ENCODE measurements around the gene ARPIN. TPM values are rescaled to one million over a fixed set of nuclear protein-coding genes. Genes with fewer than 3 reads are reported as not detected.
A peak's percentile ranks its signal among the peaks of the same experiment; 100 is the strongest.
"Not testable (repeated sequence)": the region's sequence is repeated elsewhere in the genome, so short reads cannot be mapped to it uniquely, and the experiment has no call there.

The ARPIN gene
- total and polyA plus RNA-seq, 2 experiments from 2014 or later = 10.5 to 26.6 TPM

DNA sequence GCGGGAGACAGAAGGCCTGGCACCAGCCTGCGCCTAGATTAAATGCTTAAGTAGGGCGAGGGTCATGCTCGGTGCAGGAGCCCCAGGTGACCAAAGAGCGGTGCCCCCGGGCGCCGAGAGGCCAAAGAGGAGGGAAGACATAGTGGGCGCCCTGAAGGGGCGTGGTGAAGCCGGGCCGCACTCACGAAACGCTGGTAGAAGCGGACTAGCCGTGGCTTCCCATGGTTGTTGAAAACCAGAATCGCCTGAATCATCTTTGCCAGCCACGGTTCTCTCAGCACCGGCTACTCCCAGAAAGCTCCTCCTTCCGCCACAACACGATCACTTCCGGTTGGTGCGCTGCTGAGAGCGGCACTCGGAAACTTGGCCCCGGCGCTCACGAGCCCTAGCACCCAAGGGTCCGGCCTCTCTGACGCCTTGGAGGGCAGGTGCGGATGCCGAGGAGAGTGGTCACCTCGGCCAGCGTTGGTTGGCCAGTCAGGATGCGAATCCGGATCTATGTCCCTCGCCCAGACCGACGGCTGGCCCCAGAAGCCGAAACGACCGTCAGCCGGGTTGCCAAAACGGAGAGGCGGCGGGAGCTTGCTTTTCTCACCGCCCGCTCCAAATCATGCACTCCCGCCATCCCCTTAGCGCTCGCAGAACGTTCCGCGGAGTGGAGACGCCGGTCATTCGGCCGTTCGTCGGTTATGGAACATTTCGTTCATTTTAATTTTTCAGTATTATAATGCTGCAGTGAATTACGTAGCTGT is 18.9 kb downstream of the ARPIN start, which contains the start of gene AP3S2:
AP3S2 (minus strand) TSS at position 299 of the 752 bp plus-strand sequence; CDS start at position 254, 45 bp downstream.
- no peaks in the 10 kb centered on the region for H3K27me3 ChIP-seq
- no peak for TF ChIP-seq CTCF (IDR thresholded peaks at IDR 0.05; ENCODE audit: low read depth, low read length)
- peaks cover 4% of the 10 kb centered on the region for H3K4me1 ChIP-seq (ENCODE audit: low read depth)
- H3K36me3 ChIP-seq = peaks cover 1% of the 10 kb centered on the region
- peak; percentile 92 to 97 for DNase-seq (ENCODE audit: low read depth in 1 of 2, low spot score in 1 of 2)
- no peaks in the 10 kb centered on the region for H3K9me3 ChIP-seq (ENCODE audit: low read depth)
- H3K4me3 ChIP-seq = peak within 1 kb of the TSS; percentile 86
- peak within 1 kb of the TSS; percentile 91 for H3K27ac ChIP-seq

DNA sequence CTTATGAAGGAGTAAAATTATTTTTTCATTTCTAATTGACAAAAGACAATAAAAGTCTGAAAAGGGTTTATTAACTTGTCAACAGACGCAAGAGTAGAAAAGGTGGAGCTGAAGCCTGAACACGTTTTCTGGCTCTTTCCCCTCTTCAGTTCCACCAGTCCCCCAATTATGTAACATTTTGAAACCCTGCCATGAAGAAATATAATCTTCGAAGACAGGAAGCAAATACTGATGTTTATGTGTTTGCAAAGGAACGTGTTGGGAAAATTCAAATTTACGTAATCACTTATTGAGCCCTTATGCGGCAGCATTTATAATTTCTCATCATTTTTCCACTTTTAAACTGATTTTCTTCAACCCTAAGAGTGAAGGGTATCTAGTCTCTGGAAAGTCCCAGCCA is 19.7 kb downstream of the ARPIN start:
- Histone ChIP-seq H3K4me3 (peak overlapping the region; percentile 86), H3K4me1 (ENCODE audit: low read depth) (peaks cover 4% of the 10 kb centered on the region), H3K36me3 (peaks cover 10% of the 10 kb centered on the region), H3K9me3 (ENCODE audit: low read depth) (no peaks in the 10 kb centered on the region), H3K27me3 (no peaks in the 10 kb centered on the region), H3K27ac (peak overlapping the region; percentile 91)
- DNase-seq (ENCODE audit: low read depth in 1 of 2, low spot score in 1 of 2) = peak in 1 of 2 donors; percentile 47
- no peak for TF ChIP-seq CTCF (IDR thresholded peaks at IDR 0.05; ENCODE audit: low read depth, low read length)

GRCh38 chr15:89888214-89888804 is 24.4 kb downstream of the ARPIN start:
- Histone ChIP-seq H3K36me3 (peaks cover 31% of the 10 kb centered on the region), H3K9me3 (ENCODE audit: low read depth) (no peaks in the 10 kb centered on the region), H3K27ac (no peak overlapping the region), H3K4me3 (no peak overlapping the region), H3K4me1 (ENCODE audit: low read depth) (peaks cover 4% of the 10 kb centered on the region), H3K27me3 (no peaks in the 10 kb centered on the region)
- DNase-seq (ENCODE audit: low read depth in 1 of 2, low spot score in 1 of 2) = peak; percentile 14 to 74
- TF ChIP-seq CTCF (IDR thresholded peaks at IDR 0.05; ENCODE audit: low read depth, low read length) = peak; percentile 62

DNA sequence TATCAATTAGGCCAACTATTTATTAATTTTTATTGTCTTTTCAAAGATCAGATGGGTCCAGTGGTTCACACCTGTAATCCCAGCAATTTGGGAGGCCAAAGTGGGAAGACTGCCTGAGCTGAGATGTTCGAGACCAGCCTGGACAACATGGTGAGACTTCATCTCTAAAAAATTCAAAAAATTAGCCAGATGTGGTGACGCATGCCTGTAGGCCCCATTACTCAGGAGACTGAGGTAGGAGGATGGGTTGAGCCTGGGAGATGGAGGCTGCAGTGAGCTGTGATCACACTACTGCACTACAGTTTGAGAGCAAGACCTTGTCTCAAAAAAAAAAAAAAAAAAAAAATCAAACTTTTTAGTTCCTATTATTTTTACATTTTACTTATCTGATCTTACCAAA is 27.1 kb downstream of the ARPIN start:
- no peak for TF ChIP-seq CTCF (IDR thresholded peaks at IDR 0.05; ENCODE audit: low read depth, low read length)
- Histone ChIP-seq H3K4me3 (no peak overlapping the region), H3K36me3 (peaks cover 31% of the 10 kb centered on the region), H3K27ac (no peak overlapping the region), H3K27me3 (no peaks in the 10 kb centered on the region), H3K4me1 (ENCODE audit: low read depth) (no peaks in the 10 kb centered on the region), H3K9me3 (ENCODE audit: low read depth) (no peaks in the 10 kb centered on the region)
- DNase-seq (ENCODE audit: low read depth in 1 of 2, low spot score in 1 of 2) = no peak

DNA sequence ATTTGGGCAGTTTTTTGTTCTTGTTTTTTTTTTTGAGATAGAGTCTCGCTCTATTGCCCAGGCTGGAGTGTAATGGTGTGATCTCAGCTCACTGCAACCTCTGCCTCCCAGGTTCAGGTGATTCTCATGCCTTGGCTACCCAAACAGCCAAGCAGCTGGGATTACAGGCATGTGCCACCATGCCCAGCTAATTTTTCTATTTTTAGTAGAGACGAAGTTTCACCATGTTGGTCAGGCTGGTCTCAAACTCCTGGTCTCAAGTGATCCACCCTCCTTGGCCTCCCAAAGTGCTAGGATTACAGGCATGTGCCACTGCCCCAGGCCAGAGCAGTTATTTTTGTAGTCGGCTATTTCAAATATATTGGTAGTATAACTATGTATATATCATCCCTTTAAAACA is 27.6 kb downstream of the ARPIN start:
- H3K27ac ChIP-seq; H3K27me3 ChIP-seq; H3K4me3 ChIP-seq; H3K9me3 ChIP-seq (ENCODE audit: low read depth); H3K4me1 ChIP-seq (ENCODE audit: low read depth); DNase-seq (ENCODE audit: low read depth in 1 of 2, low spot score in 1 of 2): not testable (repeated sequence)
- H3K36me3 ChIP-seq = peaks cover 31% of the 10 kb centered on the region

- Histone ChIP-seq H3K27ac (no peak overlapping the region), H3K9me3 (ENCODE audit: low read depth) (no peaks in the 10 kb centered on the region), H3K4me1 (ENCODE audit: low read depth) (no peaks in the 10 kb centered on the region), H3K36me3 (peaks cover 27% of the 10 kb centered on the region), H3K4me3 (no peak overlapping the region), H3K27me3 (no peaks in the 10 kb centered on the region)
- no peak for TF ChIP-seq CTCF (IDR thresholded peaks at IDR 0.05; ENCODE audit: low read depth, low read length)
- DNase-seq (ENCODE audit: low read depth in 1 of 2, low spot score in 1 of 2) = no peak
Measured at GRCh38 chr15:89883518-89883917, 29.2 kb downstream of the ARPIN start.

Data from cardiac muscle cell (in vitro differentiated cells and primary cell).